ENCODE results near the gene MAMLD1. TPM values are rescaled to one million over a fixed set of nuclear protein-coding genes. Genes with fewer than 3 reads are reported as not detected.

The MAMLD1 gene
- total RNA-seq, 1 experiment from 2014 or later, result 0.48 TPM

DNA sequence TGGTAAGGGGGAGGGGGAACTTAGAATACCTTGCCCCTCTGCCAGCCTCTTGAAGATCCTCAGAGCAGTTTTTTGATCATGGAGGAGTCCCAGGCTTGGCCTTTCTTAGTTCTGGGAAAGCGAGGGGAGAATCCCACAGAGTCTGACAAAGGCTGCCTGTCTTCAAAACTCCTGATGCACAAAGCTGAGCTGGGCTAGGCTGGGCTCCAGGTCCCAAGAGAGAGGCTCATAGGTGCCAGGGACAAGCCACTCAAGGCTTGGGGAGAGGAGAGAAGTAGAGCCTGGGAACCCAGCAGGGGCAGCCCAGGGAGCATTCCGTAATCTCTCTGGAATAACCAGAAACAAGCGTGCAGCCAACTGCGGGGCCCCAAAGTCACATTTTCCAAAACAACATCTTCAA is 168.3 kb downstream of the MAMLD1 start:
- peaks cover 74 to 76% of the 10 kb centered on the region in 2 experiments for H3K9me3 Mint-ChIP-seq

More for the DNA sequence above, 168.3 kb downstream of the MAMLD1 start:
- H2AFZ ChIP-seq (ENCODE audit: low read length), result no peak overlapping the region
- H4K91ac ChIP-seq (ENCODE audit: insufficient read length, low read depth, low read length), result no peak overlapping the region
- no peak overlapping the region for H3K4me3 Mint-ChIP-seq
- no peak overlapping the region for H3K14ac ChIP-seq (ENCODE audit: insufficient read depth, low read length)
- TF ChIP-seq, protein P1, sequence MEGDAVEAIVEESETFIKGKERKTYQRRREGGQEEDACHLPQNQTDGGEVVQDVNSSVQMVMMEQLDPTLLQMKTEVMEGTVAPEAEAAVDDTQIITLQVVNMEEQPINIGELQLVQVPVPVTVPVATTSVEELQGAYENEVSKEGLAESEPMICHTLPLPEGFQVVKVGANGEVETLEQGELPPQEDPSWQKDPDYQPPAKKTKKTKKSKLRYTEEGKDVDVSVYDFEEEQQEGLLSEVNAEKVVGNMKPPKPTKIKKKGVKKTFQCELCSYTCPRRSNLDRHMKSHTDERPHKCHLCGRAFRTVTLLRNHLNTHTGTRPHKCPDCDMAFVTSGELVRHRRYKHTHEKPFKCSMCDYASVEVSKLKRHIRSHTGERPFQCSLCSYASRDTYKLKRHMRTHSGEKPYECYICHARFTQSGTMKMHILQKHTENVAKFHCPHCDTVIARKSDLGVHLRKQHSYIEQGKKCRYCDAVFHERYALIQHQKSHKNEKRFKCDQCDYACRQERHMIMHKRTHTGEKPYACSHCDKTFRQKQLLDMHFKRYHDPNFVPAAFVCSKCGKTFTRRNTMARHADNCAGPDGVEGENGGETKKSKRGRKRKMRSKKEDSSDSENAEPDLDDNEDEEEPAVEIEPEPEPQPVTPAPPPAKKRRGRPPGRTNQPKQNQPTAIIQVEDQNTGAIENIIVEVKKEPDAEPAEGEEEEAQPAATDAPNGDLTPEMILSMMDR (conservative IDR thresholded peaks at IDR 0.05), result no peak
- H3K4ac ChIP-seq (ENCODE audit: low read depth, low read length), result no peak overlapping the region
- no peak overlapping the region for H4K8ac ChIP-seq (replicated peaks; ENCODE audit: insufficient read length, low read depth, low read length)
- no peak overlapping the region for H2BK20ac ChIP-seq (ENCODE audit: low read depth, low read length, poor library complexity, severe bottlenecking)
- no peak overlapping the region for H3K23ac ChIP-seq (ENCODE audit: insufficient read length, low read depth, low read length)
- H4K20me1 ChIP-seq (ENCODE audit: control insufficient read depth, insufficient read depth, insufficient read length), result no peaks in the 10 kb centered on the region
- peaks cover 3% of the 10 kb centered on the region for H3K9me3 ChIP-seq (ENCODE audit: control insufficient read depth, low read depth, low read length)
- no peaks in the 10 kb centered on the region for H3K79me2 ChIP-seq (ENCODE audit: insufficient read depth, low read length)
- no peak overlapping the region for H2BK5ac ChIP-seq (ENCODE audit: insufficient read length, low read length)
- H3K4me1 ChIP-seq (ENCODE audit: insufficient read depth, low read length), result no peaks in the 10 kb centered on the region
- no peak overlapping the region for H3K27ac ChIP-seq (ENCODE audit: insufficient read length, low read depth, low read length)
- H3K27ac Mint-ChIP-seq, result no peak overlapping the region
- H3K27me3 ChIP-seq (ENCODE audit: insufficient read depth, low read length), result no peaks in the 10 kb centered on the region
- peaks cover 0 to 7% (median 3%) of the 10 kb centered on the region in 3 experiments; a peak in 3 of 7 replicates for H3K36me3 Mint-ChIP-seq (ENCODE audit: insufficient read depth in 1 of 3, low read depth in 3 of 3)
- no CpG with 5 or more reads among the region's 4 CpGs for whole genome bisulfite sequencing (ENCODE audit: extremely low coverage, insufficient read length, low lambda C conversion rate)
- no peaks in the 10 kb centered on the region for H3K4me1 Mint-ChIP-seq
- DNase-seq, result no peak
- H4K5ac ChIP-seq (ENCODE audit: insufficient read length, low read depth, low read length), result no peak overlapping the region
- H3K27me3 Mint-ChIP-seq (ENCODE audit: low read depth), result peaks cover 6% of the 10 kb centered on the region; the same call in 1 of the 2 replicates
- H3T11ph ChIP-seq (ENCODE audit: low read length), result no peak overlapping the region
- H3K9ac ChIP-seq (ENCODE audit: extremely low read depth, insufficient read length, low read length), result no peak overlapping the region
- H3K18ac ChIP-seq (ENCODE audit: insufficient read length, low read depth, low read length), result no peak overlapping the region
- no peaks in the 10 kb centered on the region for H3K23me2 ChIP-seq (ENCODE audit: insufficient read length, low read depth, low read length, poor library complexity, severe bottlenecking)
- H2BK12ac ChIP-seq (ENCODE audit: insufficient read length, low read depth, low read length), result no peak overlapping the region
- no peak overlapping the region for H2BK15ac ChIP-seq (ENCODE audit: low read depth, low read length)
- no peak overlapping the region for H3K56ac ChIP-seq (ENCODE audit: insufficient read length, low read depth, low read length)
- H2AK5ac ChIP-seq (ENCODE audit: insufficient read length, low read length), result no peak overlapping the region
- H3K79me1 ChIP-seq (ENCODE audit: insufficient read depth, low read depth, low read length, poor library complexity, severe bottlenecking), result no peaks in the 10 kb centered on the region
- no peak overlapping the region for H3K4me2 ChIP-seq (ENCODE audit: insufficient read depth, insufficient read length, low read length)
- no peak overlapping the region for H2BK120ac ChIP-seq (ENCODE audit: low read depth, low read length, poor library complexity, severe bottlenecking)
